ENCODE data around the gene CST9.
A peak's percentile ranks its signal among the peaks of the same experiment; 100 is the strongest.
"Not testable (repeated sequence)": the region's sequence is repeated elsewhere in the genome, so short reads cannot be mapped to it uniquely, and the experiment has no call there.

CST9 gene

GRCh38 chr20:23637282-23638221, 31.8 kb upstream of the CST9 start, which contains the start of gene CST3:
Gene CST3, minus strand, starts transcription at chr20:23637955. Its CDS starts 93 bp downstream, at chr20:23637862.
- peak in 46 of 56 donors; percentile 28 to 86 (median 65) for DNase-seq

- DNase-seq = no peak
Observed at GRCh38 chr20:23636908-23637281, 31.2 kb upstream of the CST9 start.

GRCh38 chr20:23636182-23636907, 30.6 kb upstream of the CST9 start:
- peak in 1 of 56 donors; percentile 72 for DNase-seq

GRCh38 chr20:23635768-23636090, 30.0 kb upstream of the CST9 start:
- not testable (repeated sequence) for DNase-seq

- peak in 3 of 56 donors; percentile 16 to 36 (median 35) for DNase-seq
Observed at GRCh38 chr20:23634985-23635767, 29.5 kb upstream of the CST9 start.

- DNase-seq = no peak
Observed at GRCh38 chr20:23634044-23634801, 28.5 kb upstream of the CST9 start.

GRCh38 chr20:23632711-23633573, 27.2 kb upstream of the CST9 start:
- no peak for DNase-seq

- peak in 3 of 56 donors; percentile 16 to 48 (median 24) for DNase-seq
Observed at GRCh38 chr20:23631981-23632710, 26.4 kb upstream of the CST9 start.

GRCh38 chr20:23631226-23631822, 25.6 kb upstream of the CST9 start:
- no peak for DNase-seq

- DNase-seq = no peak
Observed at GRCh38 chr20:23630392-23630849, 24.7 kb upstream of the CST9 start.

GRCh38 chr20:23629542-23630391, 24.1 kb upstream of the CST9 start:
- no peak for DNase-seq

- DNase-seq = no peak
Observed at GRCh38 chr20:23629017-23629541, 23.4 kb upstream of the CST9 start.

GRCh38 chr20:23628402-23629016, 22.8 kb upstream of the CST9 start:
- DNase-seq = no peak

GRCh38 chr20:23627501-23627900, 21.8 kb upstream of the CST9 start:
- DNase-seq = no peak

- no peak for DNase-seq
Observed at GRCh38 chr20:23626040-23626620, 20.4 kb upstream of the CST9 start.

GRCh38 chr20:23625236-23625964, 19.7 kb upstream of the CST9 start:
- no peak for DNase-seq
